ENCODE results near the gene TMEM14C. TPM values are rescaled to one million over a fixed set of nuclear protein-coding genes. Genes with fewer than 3 reads are reported as not detected.
"Not testable (repeated sequence)": the region's sequence is repeated elsewhere in the genome, so short reads cannot be mapped to it uniquely, and the experiment has no call there.

Gene TMEM14C
- total RNA-seq, 6 experiments from 2014 or later, result 45.6 to 72.1 (median 54.0) TPM

DNA sequence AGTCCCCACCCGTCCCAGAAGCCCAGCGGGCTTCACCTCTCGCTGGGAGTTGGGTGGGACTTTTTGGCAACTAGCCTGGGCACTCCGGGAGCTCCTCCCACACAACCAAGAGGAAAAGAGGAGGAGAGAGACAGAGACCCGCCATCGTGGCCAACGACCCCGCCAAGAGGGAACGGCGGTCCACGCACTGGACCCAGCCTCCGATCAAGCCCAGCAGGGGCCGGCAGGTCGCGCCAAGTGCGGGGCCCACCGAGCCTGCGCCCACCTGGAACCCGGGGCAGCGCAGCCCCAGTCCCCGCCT, 3.0 kb upstream of the TMEM14C start:
- ATAC-seq, result no peak
- Histone ChIP-seq H3K36me3 (no peaks in the 10 kb centered on the region), H3K27ac (peak overlapping the region; percentile 9 to 70 (median 33)), H3K27me3 (no peaks in the 10 kb centered on the region), H3K4me3 (peak overlapping the region; percentile 44 to 75 (median 47)), H3K4me1 (peaks cover 0 to 13% (median 0%) of the 10 kb centered on the region in 4 donors), H3K9me3 (no peaks in the 10 kb centered on the region)
- no peak for TF ChIP-seq POLR2A (IDR thresholded peaks at IDR 0.05)
- TF ChIP-seq, protein P1, sequence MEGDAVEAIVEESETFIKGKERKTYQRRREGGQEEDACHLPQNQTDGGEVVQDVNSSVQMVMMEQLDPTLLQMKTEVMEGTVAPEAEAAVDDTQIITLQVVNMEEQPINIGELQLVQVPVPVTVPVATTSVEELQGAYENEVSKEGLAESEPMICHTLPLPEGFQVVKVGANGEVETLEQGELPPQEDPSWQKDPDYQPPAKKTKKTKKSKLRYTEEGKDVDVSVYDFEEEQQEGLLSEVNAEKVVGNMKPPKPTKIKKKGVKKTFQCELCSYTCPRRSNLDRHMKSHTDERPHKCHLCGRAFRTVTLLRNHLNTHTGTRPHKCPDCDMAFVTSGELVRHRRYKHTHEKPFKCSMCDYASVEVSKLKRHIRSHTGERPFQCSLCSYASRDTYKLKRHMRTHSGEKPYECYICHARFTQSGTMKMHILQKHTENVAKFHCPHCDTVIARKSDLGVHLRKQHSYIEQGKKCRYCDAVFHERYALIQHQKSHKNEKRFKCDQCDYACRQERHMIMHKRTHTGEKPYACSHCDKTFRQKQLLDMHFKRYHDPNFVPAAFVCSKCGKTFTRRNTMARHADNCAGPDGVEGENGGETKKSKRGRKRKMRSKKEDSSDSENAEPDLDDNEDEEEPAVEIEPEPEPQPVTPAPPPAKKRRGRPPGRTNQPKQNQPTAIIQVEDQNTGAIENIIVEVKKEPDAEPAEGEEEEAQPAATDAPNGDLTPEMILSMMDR (IDR thresholded peaks at IDR 0.05), result no peak
- intact Hi-C loops (cut with DNase I), result no loop called here
- WGBS (ENCODE audit: insufficient coverage, low coverage, low lambda C conversion rate, missing lambda C conversion rate), result 73% methylated on average over 10 of the region's 21 CpGs
- DNase-seq, result peak; percentile 25 to 57 (median 53)

DNA sequence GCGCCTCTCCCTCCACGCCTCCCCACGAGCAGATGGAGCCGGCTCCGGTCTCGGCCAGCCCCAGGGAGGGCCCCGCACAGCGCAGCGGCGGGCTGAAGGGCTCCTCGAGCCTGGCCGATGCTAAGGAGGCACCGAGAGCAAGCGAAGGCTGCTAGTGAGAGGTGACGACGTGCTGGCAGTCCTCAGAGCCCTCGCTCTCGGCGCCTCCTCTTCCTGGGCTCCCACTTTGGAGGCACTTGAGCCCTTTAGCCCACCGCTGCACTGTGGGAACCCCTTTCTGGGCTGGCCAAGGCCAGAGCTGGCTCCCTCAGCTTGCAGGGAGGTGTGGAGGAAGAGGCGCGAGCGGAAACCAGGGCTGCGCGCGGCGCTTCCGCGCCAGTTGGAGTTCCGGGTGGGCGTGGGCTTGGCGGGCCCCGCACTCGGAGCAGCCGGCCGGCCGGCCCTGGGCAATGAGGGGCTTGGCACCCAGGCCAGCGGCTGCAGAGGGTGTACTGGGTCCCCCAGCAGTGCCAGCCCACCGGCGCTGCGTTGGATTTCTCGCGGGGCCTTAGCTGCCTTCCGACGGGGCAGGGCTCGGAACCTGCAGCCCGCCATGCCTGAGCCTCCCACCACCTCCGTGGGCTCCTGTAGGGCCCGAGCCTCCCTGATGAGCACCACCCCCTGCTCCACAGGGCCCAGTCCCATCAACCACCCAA, 2.5 kb upstream of the TMEM14C start:
- DNase-seq, result peak; percentile 38 to 77 (median 57)
- no CpG with 5 or more reads among the region's 49 CpGs for WGBS (ENCODE audit: insufficient coverage, low coverage, low lambda C conversion rate, missing lambda C conversion rate)
- peak overlapping the region; percentile 44 to 75 (median 47) for H3K4me3 ChIP-seq
- peak overlapping the region; percentile 9 to 70 (median 33) for H3K27ac ChIP-seq
- no peaks in the 10 kb centered on the region for H3K27me3 ChIP-seq
- TF ChIP-seq POLR2A (IDR thresholded peaks at IDR 0.05), result peak; percentile 35
- TF ChIP-seq, protein P1 (IDR thresholded peaks at IDR 0.05), result no peak
- intact Hi-C loops (cut with DNase I), result no loop called here
- ATAC-seq, result peak in 1 of 4 donors; percentile 9
- peaks cover 0 to 13% (median 0%) of the 10 kb centered on the region in 4 donors for H3K4me1 ChIP-seq
- no peaks in the 10 kb centered on the region for H3K9me3 ChIP-seq
- H3K36me3 ChIP-seq, result no peaks in the 10 kb centered on the region

DNA sequence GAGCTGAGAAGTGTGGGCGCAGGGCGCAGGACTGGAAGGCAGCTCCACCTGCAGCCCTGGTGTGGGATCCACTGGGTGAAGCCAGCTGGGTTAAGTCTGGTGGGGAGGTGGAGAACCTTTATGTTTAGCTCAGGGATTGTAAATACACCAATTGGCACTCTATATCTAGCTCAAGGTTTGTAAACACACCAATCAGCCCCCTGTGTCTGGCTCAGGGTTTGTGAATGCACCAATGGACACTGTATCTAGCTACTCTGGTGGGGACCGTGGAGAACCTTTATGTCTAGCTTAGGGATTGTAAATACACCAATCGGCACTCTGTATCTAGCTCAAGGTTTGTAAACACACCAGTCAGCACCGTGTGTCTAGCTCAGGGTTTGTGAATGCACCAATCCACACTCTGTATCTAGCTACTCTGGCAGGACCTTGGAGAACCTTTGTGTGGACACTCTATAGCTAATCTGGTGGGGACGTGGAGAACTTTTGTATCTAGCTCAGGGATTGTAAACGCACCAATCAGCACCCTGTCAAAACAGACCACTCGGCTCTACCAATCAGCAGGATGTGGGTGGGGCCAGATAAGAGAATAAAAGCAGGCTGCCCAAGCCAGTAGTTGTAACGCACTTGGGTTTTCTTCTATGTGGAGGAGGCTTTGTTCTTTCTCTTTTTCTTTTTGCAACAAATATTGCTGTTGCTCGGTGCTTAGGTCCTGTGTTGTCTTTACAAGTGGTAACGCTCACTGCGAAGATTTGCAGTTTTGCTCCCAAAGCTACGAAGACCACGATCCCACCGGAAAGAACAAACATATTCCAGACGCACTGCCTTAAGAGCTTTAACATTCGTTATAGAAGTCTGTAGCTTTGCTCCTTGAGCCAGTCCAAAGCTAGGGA, 1.7 kb upstream of the TMEM14C start:
- DNase-seq; ATAC-seq; intact Hi-C loops (cut with DNase I); H3K36me3 ChIP-seq; H3K27me3 ChIP-seq; H3K9me3 ChIP-seq: not testable (repeated sequence)
- Histone ChIP-seq H3K27ac (peak overlapping the region in 1 of 3 donors; percentile 70), H3K4me1 (peaks cover 0 to 13% (median 0%) of the 10 kb centered on the region in 4 donors), H3K4me3 (peak overlapping the region; percentile 44 to 75 (median 47))
- 87% methylated on average over 14 of the region's 17 CpGs for WGBS (ENCODE audit: insufficient coverage, low coverage, low lambda C conversion rate, missing lambda C conversion rate)

DNA sequence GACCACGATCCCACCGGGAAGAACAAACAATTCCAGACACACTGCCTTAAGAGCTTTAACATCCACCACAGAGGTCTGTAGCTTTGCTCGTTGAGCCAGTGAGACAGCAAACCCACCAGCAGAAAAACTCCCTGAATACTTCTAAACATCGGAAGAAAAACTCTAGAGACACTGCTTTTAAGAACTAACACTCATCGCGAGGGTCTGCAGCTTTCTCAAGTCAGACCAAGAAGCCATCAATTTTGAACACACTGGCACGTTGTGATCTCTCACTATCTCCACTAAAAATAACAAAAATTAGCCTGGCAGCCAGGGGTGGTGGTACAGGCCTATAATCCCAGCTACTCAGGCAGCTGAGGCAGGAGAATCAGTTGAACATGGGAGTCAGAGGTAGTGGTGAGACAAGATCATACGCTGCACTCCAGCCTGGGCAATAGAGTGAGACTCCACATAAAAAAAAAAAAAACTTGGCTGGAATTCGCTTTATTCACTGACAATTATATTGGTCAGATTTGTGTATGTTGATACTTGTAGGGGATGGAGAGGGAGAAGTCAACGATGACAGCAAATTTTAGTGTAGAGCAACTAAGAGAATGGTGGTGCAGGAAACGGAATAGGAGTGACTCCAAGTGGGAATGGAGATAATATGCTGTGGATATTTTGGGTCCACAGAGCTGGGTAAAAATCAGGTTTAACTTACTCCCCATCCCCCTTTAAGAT, 860 bp upstream of the TMEM14C start:
- peaks cover 0 to 13% (median 0%) of the 10 kb centered on the region in 4 donors for H3K4me1 ChIP-seq
- DNase-seq (no peak), ATAC-seq (no peak)
- peak overlapping the region; percentile 70 to 76 (median 73) for H3K4me3 ChIP-seq
- 87% methylated on average over 11 of the region's 11 CpGs for WGBS (ENCODE audit: insufficient coverage, low coverage, low lambda C conversion rate, missing lambda C conversion rate)
- H3K36me3 ChIP-seq, result peaks cover 0 to 2% (median 0%) of the 10 kb centered on the region in 4 donors
- no peaks in the 10 kb centered on the region for H3K9me3 ChIP-seq
- intact Hi-C loops (cut with DNase I), result no loop called here
- H3K27ac ChIP-seq, result peak overlapping the region; percentile 42 to 75 (median 62)
- TF ChIP-seq, protein P1 (IDR thresholded peaks at IDR 0.05), result no peak
- no peak for TF ChIP-seq POLR2A (IDR thresholded peaks at IDR 0.05)
- no peaks in the 10 kb centered on the region for H3K27me3 ChIP-seq

Data from right lobe of liver (tissue), 6 donors.